K562 (cell line): Measurements from ENCODE around the gene TTC28. TPM values are rescaled to one million over a fixed set of nuclear protein-coding genes. Genes with fewer than 3 reads are reported as not detected.

Experiments
- ATAC-seq: fragments of 200-7000 bp; cut with Tn5 transposase; 3 replicates; pipeline ENCODE4 v1.9.1; 2020; ENCODE audit warnings: moderate library complexity
- BruUV-seq: library from RNA; stranded (reverse); fragments of 400-500 nt; replicated peaks from 2 replicates; lab custom pipeline; 2021; lab: Mats Ljungman, UMichigan
- CTCF ChIA-PET: fragments of 300-600 bp; formaldehyde crosslinking; extraction: SDS; loops from one replicate; lab custom pipeline; 2021; ENCODE audit warnings: low intra/inter-chr PET ratio; lab: Yijun Ruan, JAX
- POLR2A ChIA-PET: fragments of 300-600, 350-650 bp; sonication (Branson Sonifier 250); formaldehyde crosslinking; extraction: SDS; loops from one replicate; lab custom pipeline; 2021; ENCODE audit warnings: antibody characterized with exemption, inconsistent platforms; lab: Yijun Ruan, JAX
- DNase-seq, 4 experiments: peaks; one replicate each; pipeline versions ENCODE4 v3.0.0 to v3.0.0-alpha.2; 2011 to 2018; ENCODE audit warnings: low spot score in 3 of 4, mixed read lengths in 3 of 4; ENCODE audit errors: extremely low read depth in 1 of 4
- FAIRE-seq: peaks from 2 replicates; lab custom pipeline; 2011; peaks lifted over from hg19 to GRCh38; lab: Jason Lieb, UNC
- H2AFZ ChIP-seq: 2 replicates; pipeline ENCODE4 v1.6.0; 2011; ENCODE audit warnings: low read depth, low read length, control low read depth, inconsistent platforms
- H3K27ac ChIP-seq: fragments of 200-600 bp; 3 replicates; pipeline ENCODE4 v1.8.0; 2011; ENCODE audit warnings: low read depth, mild to moderate bottlenecking, control low read depth, inconsistent platforms, low read length, moderate library complexity, mixed read lengths; ENCODE audit errors: extremely low read depth
- H3K27me3 ChIP-seq, 2 experiments: fragments of 300-600 bp in 1 of 2; 2 replicates in 1 of 2; 3 replicates in 1 of 2; pipeline versions ENCODE4 v1.6.0 to v1.8.0; 2011; ENCODE audit warnings: inconsistent platforms in 2 of 2, low read length in 2 of 2, mild to moderate bottlenecking in 1 of 2, mixed read lengths in 1 of 2, moderate library complexity in 1 of 2; ENCODE audit not compliant: control insufficient read depth in 2 of 2, insufficient read depth in 2 of 2
- H3K36me3 ChIP-seq: fragments of 300-600 bp; 3 replicates; pipeline ENCODE4 v1.8.0; 2011; ENCODE audit warnings: mild to moderate bottlenecking, low read length, inconsistent platforms; ENCODE audit not compliant: control insufficient read depth, insufficient read depth
- H3K4me1 ChIP-seq, 2 experiments: fragments of 200-600 bp in 1 of 2; replicated peaks in 1 of 2; 2 replicates in 1 of 2; 3 replicates in 1 of 2; pipeline versions ENCODE4 v1.5.1 to v1.8.0; 2011; ENCODE audit warnings: inconsistent platforms in 2 of 2, low read length in 2 of 2, mild to moderate bottlenecking in 1 of 2, mixed read lengths in 1 of 2, moderate library complexity in 1 of 2; ENCODE audit not compliant: control insufficient read depth in 2 of 2, insufficient read depth in 2 of 2
- H3K4me2 ChIP-seq: 2 replicates; pipeline ENCODE4 v1.6.1; 2011; ENCODE audit warnings: low read length, control low read depth, inconsistent platforms, mixed read lengths; ENCODE audit not compliant: insufficient read depth
- H3K4me3 ChIP-seq: fragments of 200-600 bp; sonication (generic), shearing (Covaris generic); 2 replicates; pipeline ENCODE4 v1.5.1; 2016; ENCODE audit warnings: control low read depth, inconsistent platforms
- H3K79me2 ChIP-seq: fragments of 200-600 bp; 3 replicates; pipeline ENCODE4 v1.8.0; 2011; ENCODE audit warnings: low read length, inconsistent platforms; ENCODE audit not compliant: control insufficient read depth, insufficient read depth
- H3K9ac ChIP-seq, 2 experiments: 2 replicates each; pipeline versions ENCODE4 v1.6.0 to v1.6.1; 2011; ENCODE audit warnings: low read depth in 2 of 2, low read length in 2 of 2, control low read depth in 1 of 2, inconsistent platforms in 1 of 2, mild to moderate bottlenecking in 1 of 2, mixed read lengths in 1 of 2; ENCODE audit not compliant: insufficient read depth in 1 of 2
- H3K9me1 ChIP-seq: one replicate; pipeline ENCODE4 v1.6.0; 2011; ENCODE audit warnings: inconsistent platforms, mild to moderate bottlenecking, low read length, moderate library complexity; ENCODE audit not compliant: control insufficient read depth, insufficient read depth
- H3K9me3 ChIP-seq: replicated peaks from 2 replicates; pipeline ENCODE4 v1.5.1; 2011; ENCODE audit warnings: low read depth, low read length, inconsistent platforms; ENCODE audit not compliant: control insufficient read depth, insufficient read depth
- H4K20me1 ChIP-seq: replicated peaks from 2 replicates; pipeline ENCODE4 v1.6.1; 2011; ENCODE audit warnings: low read length, inconsistent platforms, mixed read lengths; ENCODE audit not compliant: control insufficient read depth, insufficient read depth
- ATF1 ChIP-seq, 2 experiments: fragments of 450-650 bp in 1 of 2; IDR thresholded peaks; 2 replicates each; pipeline ENCODE4 v1.6.1; 2016; ENCODE audit warnings: missing compliant biosample characterization in 1 of 2, missing genetic modification characterization in 1 of 2
- CCAR2 ChIP-seq: fragments of 200-400 bp; formaldehyde crosslinking; IDR thresholded peaks from 2 replicates; pipeline ENCODE4 v1.6.1; 2017; ENCODE audit warnings: mild to moderate bottlenecking, low read depth, low read length
- CREM ChIP-seq: IDR thresholded peaks from 2 replicates; pipeline ENCODE4 v1.6.1; 2014; ENCODE audit warnings: antibody characterized with exemption, low read depth
- E2F6 ChIP-seq, 2 experiments: IDR thresholded peaks; 2 replicates each; pipeline ENCODE4 v1.6.1; 2011; ENCODE audit warnings: borderline replicate concordance in 1 of 2, control low read depth in 1 of 2, low read depth in 1 of 2, low read length in 1 of 2, mild to moderate bottlenecking in 1 of 2, mixed read lengths in 1 of 2, moderate library complexity in 1 of 2; ENCODE audit not compliant: insufficient read depth in 1 of 2, insufficient read length in 1 of 2, poor library complexity in 1 of 2, severe bottlenecking in 1 of 2; ENCODE audit errors: extremely low read depth in 1 of 2
- MYC ChIP-seq, 2 experiments: fragments of 250-450 bp in 1 of 2; sonication (Bioruptor Pico) in 1 of 2; IDR thresholded peaks; 2 replicates each; pipeline versions ENCODE4 v1.5.1 to v1.6.1; 2012 to 2021; ENCODE audit warnings: low read depth in 2 of 2, borderline replicate concordance in 1 of 2, improper control_type of control experiment in 1 of 2, low read length in 1 of 2, mild to moderate bottlenecking in 1 of 2, moderate library complexity in 1 of 2
- RAD21 ChIP-seq, 2 experiments: fragments of 250-450 bp in 1 of 2; fragments of 450-650 bp in 1 of 2; sonication (Bioruptor Pico) in 1 of 2; formaldehyde crosslinking in 1 of 2; IDR thresholded peaks in 1 of 2; conservative IDR thresholded peaks in 1 of 2; 2 replicates each; pipeline versions ENCODE4 v1.4.0 to v1.8.0; 2020 to 2022; ENCODE audit warnings: mild to moderate bottlenecking in 2 of 2, moderate library complexity in 1 of 2
- THRB ChIP-seq: fragments of 450-650 bp; formaldehyde crosslinking; conservative IDR thresholded peaks from 2 replicates; pipeline ENCODE4 v1.4.0; 2022; ENCODE audit warnings: mild to moderate bottlenecking, missing genetic modification characterization
- ZNF217 ChIP-seq: sonication (generic); formaldehyde crosslinking; IDR thresholded peaks from 2 replicates; pipeline ENCODE4 v1.8.0; 2022; ENCODE audit warnings: mild to moderate bottlenecking, missing genetic modification reagents
- WGBS: fragments of 100-300 bp; shearing (Covaris generic); methylation state at CpG from one replicate; pipeline ENCODE4 v1.1.6; 2016; ENCODE audit warnings: low coverage, mixed read lengths; ENCODE audit not compliant: insufficient coverage; ENCODE audit errors: missing lambda C conversion rate; 5-methylcytosine and 5-hydroxymethylcytosine counted together
- in situ Hi-C: fragments of 300-500 bp; cut with MboI; formaldehyde crosslinking; loops from 4 replicates; pipeline ENCODE4 v1.15.0; 2018; ENCODE audit warnings: inconsistent platforms, mixed read lengths
- intact Hi-C: fragments of 100-400 bp; cut with micrococcal nuclease; formaldehyde crosslinking; loops from 2 replicates; pipeline ENCODE4 v1.14.2; 2022
- polyA plus RNA-seq, 8 experiments: library from polyadenylated mRNA; depleted of rRNA in 4 of 8; stranded (reverse) in 5 of 8; unstranded in 3 of 8; fragments of >200 nt; fragmentation: Nextera tagmentation in 2 of 8; fragmentation: Illumina TruSeq in 1 of 8; extraction: Ambion mirVana in 2 of 8; extraction: Trizol in 1 of 8; gene quantifications; 2 replicates each; pipeline versions ENCODE4 v1.2.1 to v1.2.3, GENCODE V29; 2011 to 2014; ENCODE audit warnings: inconsistent platforms in 1 of 8, missing spikeins in 1 of 8
- total RNA-seq, 7 experiments: library from RNA; depleted of rRNA in 6 of 7; stranded (reverse); fragments of >200 nt in 6 of 7; fragmentation: Illumina TruSeq in 2 of 7; extraction: Trizol in 2 of 7; gene quantifications; 2 replicates each; pipeline versions ENCODE4 v1.2.1 to v1.2.3, GENCODE V29; 2011 to 2021; ENCODE audit warnings: low replicate concordance in 1 of 7
- TF ChIP-seq, protein P1 (sequence below), 3 experiments: IDR thresholded peaks in 2 of 3; conservative IDR thresholded peaks in 1 of 3; 2 replicates each; pipeline ENCODE4 v1.5.1; 2011 to 2012; ENCODE audit warnings: low read length in 3 of 3, mild to moderate bottlenecking in 3 of 3, control low read depth in 2 of 3, improper control_type of control experiment in 1 of 3, inconsistent platforms in 1 of 3, low read depth in 1 of 3, mixed read lengths in 1 of 3, moderate library complexity in 1 of 3; ENCODE audit not compliant: insufficient read depth in 2 of 3
- TF ChIP-seq, protein P2 (sequence below): fragments of 450-650 bp; IDR thresholded peaks from 2 replicates; pipeline ENCODE4 v1.6.1; 2017; ENCODE audit warnings: antibody characterized with exemption, mild to moderate bottlenecking

The TTC28 gene
- total and polyA plus RNA-seq, 9 of the 15 experiments (the other 6 are each of a cell fraction or from before 2014, with no cell fraction given): 0.22 to 10.7 (median 3.1) TPM

- Histone ChIP-seq H3K36me3 (no peaks in the 10 kb centered on the region), H3K27ac (no peak overlapping the region), H3K27me3 (no peaks in the 10 kb centered on the region), H3K4me2 (peak overlapping the region; percentile 80), H3K4me1 (peaks cover 0 to 9% of the 10 kb centered on the region in 2 experiments; a peak in 1 of 5 replicates), H3K9ac (peak overlapping the region in 1 of 2 experiments; percentile 31; a peak in 2 of 4 replicates), H3K4me3 (no peak overlapping the region), H3K9me3 (no peaks in the 10 kb centered on the region), H4K20me1 (no peaks in the 10 kb centered on the region), H3K9me1 (no peaks in the 10 kb centered on the region), H3K79me2 (no peaks in the 10 kb centered on the region), H2AFZ (peak overlapping the region; percentile 92)
- POLR2A ChIA-PET: interaction anchor here (0.6 to 1.1 kb wide), 4 partner anchors 10 to 323 kb away, joined by 3 to 4 read pairs (median 3); no protein-coding TSS in a partner anchor
- in situ Hi-C loops (no loop called here), intact Hi-C loops (no loop called here)
- DNase-seq: peak; percentile 28 to 60 (median 34)
- CTCF ChIA-PET: interaction anchor here (0.6 kb wide), 1 partner anchor 330 kb away, joined by 3 read pairs; no protein-coding TSS in a partner anchor
- ATAC-seq: peak; percentile 95
- WGBS: 20% methylated on average over 9 of the region's 9 CpGs
- FAIRE-seq: peak; percentile 80
- no TSS peak for BruUV-seq
- TF ChIP-seq E2F6 (IDR thresholded peaks at IDR 0.05; ENCODE audit: borderline replicate concordance in 1 of 2, extremely low read depth in 1 of 2, insufficient read depth in 1 of 2, insufficient read length in 1 of 2, low read depth in 1 of 2, low read length in 1 of 2, poor library complexity in 1 of 2, severe bottlenecking in 1 of 2) (peak in 1 of 2 experiments; percentile 32), ATF1 (CRISPR knock-in tag; IDR thresholded peaks at IDR 0.05) (no peak), ATF1 (tag; IDR thresholded peaks at IDR 0.05) (peak; percentile 62; the same call in 1 of the 2 replicates), RAD21 (CRISPR knock-in tag; conservative IDR thresholded peaks at IDR 0.05 in 1 of 2, IDR thresholded peaks at IDR 0.05 in 1 of 2) (peak in 1 of 2 experiments; percentile 33; a peak in 2 of 4 replicates), CCAR2 (no peak), CREM (peak; percentile 68; the same call in 1 of the 2 replicates), ZNF217 (CRISPR knock-in tag) (no peak), MYC (IDR thresholded peaks at IDR 0.05; ENCODE audit: low read depth, low read length) (peak; percentile 41; the same call in 1 of the 2 replicates), MYC (CRISPR knock-in tag; IDR thresholded peaks at IDR 0.05; ENCODE audit: borderline replicate concordance, low read depth) (no peak), THRB (CRISPR knock-in tag) (no peak)
- TF ChIP-seq, protein P1, sequence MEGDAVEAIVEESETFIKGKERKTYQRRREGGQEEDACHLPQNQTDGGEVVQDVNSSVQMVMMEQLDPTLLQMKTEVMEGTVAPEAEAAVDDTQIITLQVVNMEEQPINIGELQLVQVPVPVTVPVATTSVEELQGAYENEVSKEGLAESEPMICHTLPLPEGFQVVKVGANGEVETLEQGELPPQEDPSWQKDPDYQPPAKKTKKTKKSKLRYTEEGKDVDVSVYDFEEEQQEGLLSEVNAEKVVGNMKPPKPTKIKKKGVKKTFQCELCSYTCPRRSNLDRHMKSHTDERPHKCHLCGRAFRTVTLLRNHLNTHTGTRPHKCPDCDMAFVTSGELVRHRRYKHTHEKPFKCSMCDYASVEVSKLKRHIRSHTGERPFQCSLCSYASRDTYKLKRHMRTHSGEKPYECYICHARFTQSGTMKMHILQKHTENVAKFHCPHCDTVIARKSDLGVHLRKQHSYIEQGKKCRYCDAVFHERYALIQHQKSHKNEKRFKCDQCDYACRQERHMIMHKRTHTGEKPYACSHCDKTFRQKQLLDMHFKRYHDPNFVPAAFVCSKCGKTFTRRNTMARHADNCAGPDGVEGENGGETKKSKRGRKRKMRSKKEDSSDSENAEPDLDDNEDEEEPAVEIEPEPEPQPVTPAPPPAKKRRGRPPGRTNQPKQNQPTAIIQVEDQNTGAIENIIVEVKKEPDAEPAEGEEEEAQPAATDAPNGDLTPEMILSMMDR (IDR thresholded peaks at IDR 0.05 in 2 of 3, conservative IDR thresholded peaks at IDR 0.05 in 1 of 3; ENCODE audit: insufficient read depth in 2 of 3, low read depth in 1 of 3, low read length in 3 of 3): peak; percentile 37 to 68 (median 49)
- TF ChIP-seq, protein P2, sequence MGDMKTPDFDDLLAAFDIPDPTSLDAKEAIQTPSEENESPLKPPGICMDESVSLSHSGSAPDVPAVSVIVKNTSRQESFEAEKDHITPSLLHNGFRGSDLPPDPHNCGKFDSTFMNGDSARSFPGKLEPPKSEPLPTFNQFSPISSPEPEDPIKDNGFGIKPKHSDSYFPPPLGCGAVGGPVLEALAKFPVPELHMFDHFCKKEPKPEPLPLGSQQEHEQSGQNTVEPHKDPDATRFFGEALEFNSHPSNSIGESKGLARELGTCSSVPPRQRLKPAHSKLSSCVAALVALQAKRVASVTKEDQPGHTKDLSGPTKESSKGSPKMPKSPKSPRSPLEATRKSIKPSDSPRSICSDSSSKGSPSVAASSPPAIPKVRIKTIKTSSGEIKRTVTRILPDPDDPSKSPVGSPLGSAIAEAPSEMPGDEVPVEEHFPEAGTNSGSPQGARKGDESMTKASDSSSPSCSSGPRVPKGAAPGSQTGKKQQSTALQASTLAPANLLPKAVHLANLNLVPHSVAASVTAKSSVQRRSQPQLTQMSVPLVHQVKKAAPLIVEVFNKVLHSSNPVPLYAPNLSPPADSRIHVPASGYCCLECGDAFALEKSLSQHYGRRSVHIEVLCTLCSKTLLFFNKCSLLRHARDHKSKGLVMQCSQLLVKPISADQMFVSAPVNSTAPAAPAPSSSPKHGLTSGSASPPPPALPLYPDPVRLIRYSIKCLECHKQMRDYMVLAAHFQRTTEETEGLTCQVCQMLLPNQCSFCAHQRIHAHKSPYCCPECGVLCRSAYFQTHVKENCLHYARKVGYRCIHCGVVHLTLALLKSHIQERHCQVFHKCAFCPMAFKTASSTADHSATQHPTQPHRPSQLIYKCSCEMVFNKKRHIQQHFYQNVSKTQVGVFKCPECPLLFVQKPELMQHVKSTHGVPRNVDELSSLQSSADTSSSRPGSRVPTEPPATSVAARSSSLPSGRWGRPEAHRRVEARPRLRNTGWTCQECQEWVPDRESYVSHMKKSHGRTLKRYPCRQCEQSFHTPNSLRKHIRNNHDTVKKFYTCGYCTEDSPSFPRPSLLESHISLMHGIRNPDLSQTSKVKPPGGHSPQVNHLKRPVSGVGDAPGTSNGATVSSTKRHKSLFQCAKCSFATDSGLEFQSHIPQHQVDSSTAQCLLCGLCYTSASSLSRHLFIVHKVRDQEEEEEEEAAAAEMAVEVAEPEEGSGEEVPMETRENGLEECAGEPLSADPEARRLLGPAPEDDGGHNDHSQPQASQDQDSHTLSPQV: no peak
Observed at GRCh38 chr22:28112548-28113043, 567.0 kb downstream of the TTC28 start.
